Measurements from ENCODE around the gene CACNA2D4. TPM values are rescaled to one million over a fixed set of nuclear protein-coding genes. Genes with fewer than 3 reads are reported as not detected.

CACNA2D4 gene
- total RNA-seq, 1 experiment from 2014 or later: not detected

DNA sequence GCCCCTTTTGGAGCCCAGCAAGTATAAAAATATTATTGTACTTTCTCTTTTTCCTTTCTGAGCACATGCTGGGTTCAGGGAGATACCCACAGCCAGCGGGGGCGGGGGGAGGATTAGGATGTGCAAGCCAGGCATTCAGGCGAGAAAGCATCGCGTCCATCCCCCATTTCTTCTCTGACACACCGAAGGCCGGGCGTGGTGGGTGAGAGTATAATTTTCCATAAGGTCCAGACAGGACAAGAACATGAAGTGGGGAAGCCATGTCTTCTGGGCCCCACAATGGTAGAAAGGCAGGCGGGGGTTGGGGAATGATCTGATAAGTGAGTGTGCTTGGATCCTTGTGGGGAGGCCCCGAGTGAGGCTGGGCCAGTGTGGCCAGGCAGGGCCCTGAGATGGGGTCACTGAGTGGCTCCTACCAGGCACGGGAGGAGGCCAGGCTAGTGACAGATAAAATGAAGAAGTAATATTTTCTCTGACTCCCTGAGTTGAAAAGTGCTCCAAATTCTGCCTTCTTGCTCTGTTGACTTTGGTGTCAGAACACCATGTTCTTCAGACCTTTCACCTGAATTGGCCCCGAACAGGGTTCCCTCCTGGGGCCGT, 108.8 kb downstream of the CACNA2D4 start:
- H3K4me3 ChIP-seq (ENCODE audit: low read length): no peak overlapping the region
- H3K9me2 ChIP-seq (replicated peaks; ENCODE audit: low read length): no peaks in the 10 kb centered on the region
- H3K36me3 ChIP-seq (ENCODE audit: low read depth, low read length): no peaks in the 10 kb centered on the region
- no peak overlapping the region for H3K9ac ChIP-seq (ENCODE audit: low read length)
- no peak for ATAC-seq
- intact Hi-C loops (cut with micrococcal nuclease): no loop called here
- no peak overlapping the region for H2AFZ ChIP-seq (ENCODE audit: low read length)
- no peak overlapping the region for H3K4me2 ChIP-seq (ENCODE audit: low read length)
- DNase-seq: no peak
- ChIA-PET POLR2A (ENCODE audit: unreplicated experiment) (no interaction called here), CTCF (no interaction called here)
- no peaks in the 10 kb centered on the region for H4K20me1 ChIP-seq (ENCODE audit: low read length)
- H3K27me3 ChIP-seq (ENCODE audit: low read length): peaks cover 8% of the 10 kb centered on the region; the same call in 1 of the 2 replicates
- TF ChIP-seq EZH2 (IDR thresholded peaks at IDR 0.05; ENCODE audit: low read length, unreplicated experiment): no peak
- no TSS peak for BruUV-seq (replicated peaks)
- no peaks in the 10 kb centered on the region for H3K9me3 ChIP-seq (ENCODE audit: low read length)
- H3K79me2 ChIP-seq (ENCODE audit: low read length): no peaks in the 10 kb centered on the region
- no peaks in the 10 kb centered on the region for H3K4me1 ChIP-seq (ENCODE audit: insufficient read depth, low read length)
- H3F3A ChIP-seq (ENCODE audit: low read length, unreplicated experiment): no peaks in the 10 kb centered on the region
- no peak overlapping the region for H3K27ac ChIP-seq (ENCODE audit: low read length)

GRCh38 chr12:1808798-1809480, 109.5 kb downstream of the CACNA2D4 start:
- Histone ChIP-seq H3K9ac (ENCODE audit: low read length) (no peak overlapping the region), H3K4me2 (ENCODE audit: low read length) (no peak overlapping the region), H4K20me1 (ENCODE audit: low read length) (no peaks in the 10 kb centered on the region), H3F3A (ENCODE audit: low read length, unreplicated experiment) (no peaks in the 10 kb centered on the region), H3K27ac (ENCODE audit: low read length) (no peak overlapping the region), H3K36me3 (ENCODE audit: low read depth, low read length) (no peaks in the 10 kb centered on the region), H3K79me2 (ENCODE audit: low read length) (no peaks in the 10 kb centered on the region), H3K9me2 (replicated peaks; ENCODE audit: low read length) (no peaks in the 10 kb centered on the region), H3K27me3 (ENCODE audit: low read length) (0 out of 2 replicates have a peak, but pooled peaks cover under 1% of the 10 kb centered on the region), H3K4me1 (ENCODE audit: insufficient read depth, low read length) (no peaks in the 10 kb centered on the region), H2AFZ (ENCODE audit: low read length) (no peak overlapping the region), H3K4me3 (ENCODE audit: low read length) (no peak overlapping the region), H3K9me3 (ENCODE audit: low read length) (no peaks in the 10 kb centered on the region)
- DNase-seq: no peak
- intact Hi-C loops (cut with micrococcal nuclease): no loop called here
- no TSS peak for BruUV-seq (replicated peaks)
- ATAC-seq: no peak
- POLR2A ChIA-PET (ENCODE audit: unreplicated experiment): no interaction called here
- no peak for TF ChIP-seq CTCF (conservative IDR thresholded peaks at IDR 0.05; ENCODE audit: low read depth, low read length)
- CTCF ChIA-PET: no interaction called here

- H3K79me2 ChIP-seq (ENCODE audit: low read length): no peaks in the 10 kb centered on the region
- H3K27ac ChIP-seq (ENCODE audit: low read length): no peak overlapping the region
- H3K9ac ChIP-seq (ENCODE audit: low read length): no peak overlapping the region
- H2AFZ ChIP-seq (ENCODE audit: low read length): no peak overlapping the region
- H4K20me1 ChIP-seq (ENCODE audit: low read length): no peaks in the 10 kb centered on the region
- no peak overlapping the region for H3K4me2 ChIP-seq (ENCODE audit: low read length)
- POLR2A ChIA-PET (ENCODE audit: unreplicated experiment): no interaction called here
- H3K36me3 ChIP-seq (ENCODE audit: low read depth, low read length): no peaks in the 10 kb centered on the region
- no peak overlapping the region for H3K4me3 ChIP-seq (ENCODE audit: low read length)
- DNase-seq (no peak), ATAC-seq (no peak)
- no peak for TF ChIP-seq EZH2phosphoT487 (IDR thresholded peaks at IDR 0.05; ENCODE audit: borderline replicate concordance, low read length)
- TF ChIP-seq CTCF (conservative IDR thresholded peaks at IDR 0.05; ENCODE audit: low read depth, low read length): no peak
- no peak for TF ChIP-seq EZH2 (IDR thresholded peaks at IDR 0.05; ENCODE audit: low read length, unreplicated experiment)
- H3K27me3 ChIP-seq (ENCODE audit: low read length): no peaks in the 10 kb centered on the region
- H3K9me3 ChIP-seq (ENCODE audit: low read length): no peaks in the 10 kb centered on the region
- H3K9me2 ChIP-seq (replicated peaks; ENCODE audit: low read length): no peaks in the 10 kb centered on the region
- no TSS peak for BruUV-seq (replicated peaks)
- H3F3A ChIP-seq (ENCODE audit: low read length, unreplicated experiment): no peaks in the 10 kb centered on the region
- intact Hi-C loops (cut with micrococcal nuclease): no loop called here
- CTCF ChIA-PET: no interaction called here
- H3K4me1 ChIP-seq (ENCODE audit: insufficient read depth, low read length): no peaks in the 10 kb centered on the region
Observed at GRCh38 chr12:1808036-1808797, 110.2 kb downstream of the CACNA2D4 start.
